Glomerular visceral epithelial cell (primary cell): ENCODE data around the gene SLC23A2.
A peak's percentile ranks its signal among the peaks of the same experiment; 100 is the strongest.
"Not testable (repeated sequence)": the region's sequence is repeated elsewhere in the genome, so short reads cannot be mapped to it uniquely, and the experiment has no call there.

Experiments
- DNase-seq: peaks from one replicate; pipeline ENCODE4 v3.0.0-alpha.2; 2016; ENCODE audit errors: extremely low spot score

Gene SLC23A2

GRCh38 chr20:4876731-4877130, 124.6 kb downstream of the SLC23A2 start:
- no peak for DNase-seq

GRCh38 chr20:4876301-4876700, 125.0 kb downstream of the SLC23A2 start:
- no peak for DNase-seq

- peak; percentile 71 for DNase-seq
Observed at GRCh38 chr20:4875578-4876067, 125.7 kb downstream of the SLC23A2 start.

- DNase-seq = no peak
Observed at GRCh38 chr20:4873396-4873795, 127.9 kb downstream of the SLC23A2 start.

- DNase-seq = no peak
Observed at GRCh38 chr20:4871486-4871885, 129.8 kb downstream of the SLC23A2 start.

- no peak for DNase-seq
Observed at GRCh38 chr20:4870906-4871305, 130.4 kb downstream of the SLC23A2 start.

- DNase-seq = no peak
Observed at GRCh38 chr20:4869290-4870193, 131.8 kb downstream of the SLC23A2 start.

GRCh38 chr20:4867051-4867450, 134.3 kb downstream of the SLC23A2 start:
- DNase-seq = no peak

GRCh38 chr20:4866429-4866828, 134.9 kb downstream of the SLC23A2 start:
- no peak for DNase-seq

GRCh38 chr20:4864311-4864752, 137.0 kb downstream of the SLC23A2 start:
- DNase-seq = no peak

GRCh38 chr20:4862661-4863060, 138.6 kb downstream of the SLC23A2 start:
- no peak for DNase-seq

- DNase-seq = no peak
Observed at GRCh38 chr20:4861961-4862360, 139.3 kb downstream of the SLC23A2 start.

- DNase-seq = no peak
Observed at GRCh38 chr20:4858000-4858399, 143.3 kb downstream of the SLC23A2 start.

GRCh38 chr20:4856022-4856755, 145.1 kb downstream of the SLC23A2 start:
- no peak for DNase-seq

- DNase-seq = no peak
Observed at GRCh38 chr20:4855555-4855954, 145.8 kb downstream of the SLC23A2 start.

- no peak for DNase-seq
Observed at GRCh38 chr20:4855097-4855496, 146.2 kb downstream of the SLC23A2 start.

- DNase-seq = no peak
Observed at GRCh38 chr20:4854561-4854901, 146.8 kb downstream of the SLC23A2 start.

GRCh38 chr20:4853757-4854560, 147.4 kb downstream of the SLC23A2 start:
- DNase-seq = no peak

GRCh38 chr20:4853004-4853403, 148.3 kb downstream of the SLC23A2 start:
- DNase-seq = no peak

GRCh38 chr20:4850960-4851359, 150.3 kb downstream of the SLC23A2 start:
- DNase-seq = no peak

GRCh38 chr20:4848829-4849228, 152.5 kb downstream of the SLC23A2 start:
- DNase-seq = not testable (repeated sequence)

GRCh38 chr20:4848041-4848440, 153.3 kb downstream of the SLC23A2 start:
- DNase-seq = no peak
